Mesenteric fat pad (tissue), 1 donor: ENCODE measurements around the gene AKR1B15. TPM values are rescaled to one million over a fixed set of nuclear protein-coding genes. Genes with fewer than 3 reads are reported as not detected.

ENCODE experiments used
- DNase-seq: peaks from one replicate; pipeline ENCODE4 v3.0.0-alpha.2; 2020; ENCODE audit warnings: low spot score
- total RNA-seq: library from RNA; stranded (reverse); fragmentation: NEBNext Ultra II Directional; extraction: Animal tissue kit (Norgen Biotek cat#: 25700); gene quantifications from one replicate; pipeline ENCODE4 v1.2.1, GENCODE V29; 2021
- donor health status: DM: yes; HTN: yes; CAD: no.

AKR1B15 gene
- total RNA-seq, 1 donor from 2014 or later: 2.3 TPM

- no peak for DNase-seq
Measured at GRCh38 chr7:134612197-134612596, 63.3 kb downstream of the AKR1B15 start.

DNA sequence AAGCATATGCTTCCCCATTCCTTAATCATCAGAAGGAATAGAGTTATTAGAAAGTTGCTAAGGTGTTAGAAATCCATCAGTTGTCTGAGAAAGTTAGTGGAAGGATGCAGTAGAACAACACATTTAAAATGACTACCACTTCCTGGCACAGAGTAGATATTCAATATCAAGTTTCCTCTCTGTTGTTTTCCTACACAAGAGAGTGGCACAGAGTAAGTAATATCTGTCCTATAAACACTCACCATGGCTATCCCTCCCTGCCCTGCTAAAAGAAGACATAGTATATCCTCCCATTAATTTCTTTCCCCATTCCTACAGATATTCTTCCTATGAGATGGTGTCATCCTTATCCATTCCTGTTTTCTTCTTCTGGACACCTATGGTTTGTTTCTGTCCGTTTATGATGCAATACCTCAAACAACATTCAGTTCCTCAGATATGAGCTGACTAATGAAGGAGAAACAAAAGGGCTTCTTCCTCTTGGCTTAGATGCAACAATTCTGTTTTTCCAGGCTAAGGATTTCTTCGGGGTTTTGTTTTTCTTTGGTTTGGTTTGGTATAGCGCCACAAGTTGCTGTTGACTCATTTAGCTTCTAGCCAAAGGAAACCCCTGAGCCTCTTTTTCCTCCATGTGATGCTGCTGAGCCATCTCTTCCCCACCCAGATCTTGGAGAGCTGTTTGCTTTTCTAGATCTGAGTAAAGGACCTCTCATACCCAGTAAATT, 64.9 kb downstream of the AKR1B15 start:
- no peak for DNase-seq

GRCh38 chr7:134616611-134617010, 67.7 kb downstream of the AKR1B15 start:
- DNase-seq: no peak

DNA sequence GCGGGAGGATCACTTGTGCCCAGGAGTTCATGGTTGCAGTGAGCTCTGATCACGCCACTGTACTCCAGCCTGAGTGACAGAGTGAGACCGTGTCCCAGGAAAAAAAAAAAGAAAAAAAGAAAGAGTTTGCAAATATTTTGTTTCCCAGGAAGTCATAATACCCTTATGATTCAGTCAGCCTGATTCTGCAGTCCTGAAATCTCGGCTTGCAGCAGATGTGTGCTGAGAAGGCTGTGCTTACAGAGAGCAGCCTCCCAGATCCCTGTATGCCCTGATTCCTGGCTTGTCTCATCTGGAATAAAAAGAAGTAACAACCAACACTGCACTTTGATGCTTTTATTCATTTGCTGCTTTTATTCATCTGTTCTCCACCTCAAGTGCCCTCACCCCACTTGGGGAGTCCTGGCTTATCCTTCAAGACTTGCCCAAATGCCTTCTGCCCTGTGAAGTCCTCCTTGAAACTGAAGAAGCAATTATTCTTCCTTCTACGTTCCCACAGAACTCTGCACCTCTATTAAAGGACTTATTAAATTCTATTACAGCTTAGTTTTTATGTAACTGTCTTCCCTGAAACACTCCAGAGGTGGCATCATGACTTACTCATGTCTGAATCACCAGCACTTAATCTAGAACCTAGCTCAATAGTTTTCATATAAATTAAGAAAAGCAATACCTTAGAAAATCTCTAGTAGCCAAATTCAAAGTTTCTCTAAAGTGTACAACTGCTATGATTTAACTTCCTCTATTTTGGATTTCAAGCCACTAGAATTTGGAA, 70.0 kb downstream of the AKR1B15 start:
- no peak for DNase-seq

GRCh38 chr7:134619627-134620331, 70.9 kb downstream of the AKR1B15 start:
- no peak for DNase-seq

- no peak for DNase-seq
Measured at GRCh38 chr7:134622303-134622995, 73.5 kb downstream of the AKR1B15 start.

DNA sequence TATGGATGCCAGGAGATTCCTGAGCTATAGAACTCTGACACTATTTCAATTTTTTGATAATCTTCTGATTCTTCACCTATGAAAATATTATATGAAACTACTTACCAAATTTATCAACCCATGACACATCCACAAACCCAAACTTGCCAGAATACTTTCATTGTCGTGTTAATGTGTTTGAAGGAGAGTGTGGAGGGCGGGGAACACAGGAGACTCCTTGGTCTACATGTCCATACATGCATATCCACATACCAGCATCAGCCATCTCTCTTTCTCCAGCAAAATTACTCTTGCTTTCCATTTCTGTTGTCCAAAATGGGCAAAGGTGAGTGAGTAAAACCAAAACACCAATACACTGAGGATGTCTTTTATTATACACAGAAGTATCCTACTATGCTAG, 74.3 kb downstream of the AKR1B15 start:
- no peak for DNase-seq

DNA sequence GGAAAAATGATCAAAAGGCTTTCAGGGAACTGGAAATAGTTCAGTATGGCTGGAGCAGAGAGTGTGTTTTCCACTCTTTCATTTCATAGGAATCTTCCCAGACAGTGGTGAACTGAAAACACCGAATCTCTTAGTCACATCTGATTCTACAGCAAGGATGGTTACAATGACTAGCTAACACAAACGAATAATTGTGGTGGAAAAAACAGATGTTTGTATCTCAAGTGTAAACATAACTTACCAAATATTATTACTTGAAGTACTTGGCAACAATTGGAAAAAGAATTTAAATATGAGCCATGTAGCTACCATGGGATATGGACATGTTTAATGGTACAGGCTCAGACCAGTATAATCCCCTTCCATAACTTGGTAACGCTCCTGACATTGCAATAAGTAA, 76.6 kb downstream of the AKR1B15 start:
- no peak for DNase-seq

DNA sequence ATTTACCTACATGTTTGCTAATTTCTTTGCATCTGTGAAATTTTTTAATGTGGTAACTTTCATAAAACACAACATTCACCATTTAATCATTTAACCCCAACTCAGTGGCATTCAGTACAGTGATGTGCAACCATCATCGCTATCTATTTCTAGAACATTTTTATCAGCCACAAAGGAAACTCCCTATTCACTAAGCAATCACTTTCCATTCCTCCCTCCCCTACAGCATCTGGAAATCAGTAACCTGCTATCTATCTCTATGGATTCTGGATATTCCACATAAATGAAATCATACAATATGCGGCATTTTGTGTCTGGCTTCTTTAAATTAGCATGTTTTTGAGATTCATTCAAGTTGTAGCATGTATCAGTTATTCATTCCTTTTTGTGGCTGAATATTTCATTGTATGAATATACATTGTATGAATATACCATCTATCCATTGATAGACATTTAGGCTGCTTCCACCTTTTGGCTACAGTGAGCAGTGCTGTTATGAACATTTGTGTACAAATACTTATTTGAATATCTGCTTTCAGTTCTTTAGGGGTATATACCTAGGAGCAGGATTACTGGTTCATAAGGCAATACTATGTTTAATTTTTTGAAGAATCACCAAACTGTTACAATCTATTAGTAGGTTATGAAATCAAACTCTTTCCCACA, 78.3 kb downstream of the AKR1B15 start:
- no peak for DNase-seq

DNA sequence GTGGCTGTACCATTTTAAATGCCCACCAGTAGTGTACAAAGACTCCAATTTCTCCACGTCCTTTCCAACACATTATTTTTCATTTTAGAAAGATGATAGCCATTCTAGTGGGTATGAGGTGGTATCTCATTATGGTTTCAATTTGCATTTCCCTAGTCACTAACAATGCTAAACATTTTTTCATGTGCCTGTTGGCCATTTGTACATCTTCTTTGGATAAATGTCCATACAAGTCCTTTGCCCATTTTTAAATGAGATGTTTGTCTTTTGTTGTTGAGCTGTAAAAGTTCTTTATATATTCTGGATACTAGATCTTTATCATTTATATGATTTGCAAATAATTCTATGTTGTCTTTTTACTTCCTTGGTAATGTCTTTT, 78.9 kb downstream of the AKR1B15 start:
- no peak for DNase-seq

DNA sequence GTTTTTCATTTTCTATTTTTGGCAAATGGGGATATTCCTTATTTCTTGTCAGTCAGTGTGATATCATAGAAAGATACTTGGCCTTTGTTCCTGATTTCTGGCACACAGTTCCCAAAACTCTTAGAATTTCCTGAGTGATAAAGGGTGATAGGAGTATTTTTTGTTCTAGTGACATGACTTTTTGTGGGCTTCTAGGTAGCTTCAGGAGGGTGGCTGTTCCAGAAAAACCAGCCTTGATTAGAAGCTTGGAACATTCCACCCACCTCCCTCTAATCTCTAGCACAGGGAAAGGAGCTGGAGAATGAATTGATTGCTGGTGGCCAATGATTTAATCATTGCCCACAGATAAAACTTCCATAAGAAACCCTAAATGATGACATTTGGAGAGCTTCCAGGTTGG, 80.5 kb downstream of the AKR1B15 start:
- DNase-seq: no peak

Other genes starting within 250 kb of the AKR1B15 start
- 24.0 TPM for gene SLC35B4, start 232.2 kb upstream of the AKR1B15 start, total RNA-seq
- 124 TPM for gene AKR1B1, start 90.0 kb upstream of the AKR1B15 start, total RNA-seq
- 0.90 TPM for gene AKR1B10, start 21.5 kb upstream of the AKR1B15 start, total RNA-seq
- 12.4 TPM for gene BPGM, start 97.7 kb downstream of the AKR1B15 start, total RNA-seq
- 227 TPM for gene CALD1, start 230.5 kb downstream of the AKR1B15 start, total RNA-seq